ENCODE results near the gene MGME1.

Gene MGME1

GRCh38 chr20:18003897-18004296 lies 35.1 kb downstream of the MGME1 start:
- Histone ChIP-seq H3K4me3 (ENCODE audit: control insufficient read depth in 1 of 7, extremely low read depth in 1 of 7, insufficient read depth in 4 of 7, low read depth in 2 of 7, low read length in 6 of 7) (no peak overlapping the region), H3K27ac (ENCODE audit: insufficient read depth in 1 of 2, low read depth in 1 of 2, low read length in 2 of 2, poor library complexity in 1 of 2, severe bottlenecking in 2 of 2) (no peak overlapping the region), H3K9me3 (ENCODE audit: control extremely low read depth in 1 of 5, control insufficient read depth in 4 of 5, insufficient read depth in 2 of 5, low read depth in 1 of 5, low read length in 4 of 5) (no peaks in the 10 kb centered on the region), H3K36me3 (ENCODE audit: control insufficient read depth in 4 of 4, insufficient read depth in 4 of 4, low read length in 3 of 4) (no peaks in the 10 kb centered on the region), H3K4me1 (ENCODE audit: control extremely low read depth in 1 of 4, control insufficient read depth in 4 of 4, insufficient read depth in 4 of 4, low read length in 3 of 4) (no peaks in the 10 kb centered on the region), H3K27me3 (replicated peaks in 2 of 5; ENCODE audit: control insufficient read depth in 4 of 5, insufficient read depth in 5 of 5, low read length in 4 of 5) (no peaks in the 10 kb centered on the region)
- ChIA-PET CTCF (interaction anchor here (1.4 kb wide), 1 partner anchor 14 kb away, joined by 6 read pairs; no protein-coding TSS in a partner anchor), POLR2A (no interaction called here)
- peak in 1 of 3 donors; percentile 6 for DNase-seq
- 92% methylated on average over 5 of the region's 5 CpGs for WGBS (ENCODE audit: insufficient coverage)

GRCh38 chr20:18004384-18005031 lies 35.7 kb downstream of the MGME1 start:
- POLR2A ChIA-PET, result no interaction called here
- H3K9me3 ChIP-seq (ENCODE audit: control extremely low read depth in 1 of 5, control insufficient read depth in 4 of 5, insufficient read depth in 2 of 5, low read depth in 1 of 5, low read length in 4 of 5), result no peaks in the 10 kb centered on the region
- no peak overlapping the region for H3K27ac ChIP-seq (ENCODE audit: insufficient read depth in 1 of 2, low read depth in 1 of 2, low read length in 2 of 2, poor library complexity in 1 of 2, severe bottlenecking in 2 of 2)
- no peaks in the 10 kb centered on the region for H3K4me1 ChIP-seq (ENCODE audit: control extremely low read depth in 1 of 4, control insufficient read depth in 4 of 4, insufficient read depth in 4 of 4, low read length in 3 of 4)
- no peaks in the 10 kb centered on the region for H3K27me3 ChIP-seq (replicated peaks in 2 of 5; ENCODE audit: control insufficient read depth in 4 of 5, insufficient read depth in 5 of 5, low read length in 4 of 5)
- CTCF ChIA-PET, result interaction anchor here (1.4 kb wide), 1 partner anchor 14 kb away, joined by 6 read pairs; no protein-coding TSS in a partner anchor
- no peak for DNase-seq
- H3K36me3 ChIP-seq (ENCODE audit: control insufficient read depth in 4 of 4, insufficient read depth in 4 of 4, low read length in 3 of 4), result no peaks in the 10 kb centered on the region
- 99% methylated on average over 8 of the region's 8 CpGs for WGBS (ENCODE audit: insufficient coverage)
- no peak overlapping the region for H3K4me3 ChIP-seq (ENCODE audit: control insufficient read depth in 1 of 7, extremely low read depth in 1 of 7, insufficient read depth in 4 of 7, low read depth in 2 of 7, low read length in 6 of 7)

GRCh38 chr20:18005170-18005989 lies 36.6 kb downstream of the MGME1 start:
- ChIA-PET CTCF (interaction anchor here (0.8 kb wide), 1 partner anchor 9 kb away, joined by 3 read pairs; no protein-coding TSS in a partner anchor), POLR2A (no interaction called here)
- no peaks in the 10 kb centered on the region for H3K4me1 ChIP-seq (ENCODE audit: control extremely low read depth in 1 of 4, control insufficient read depth in 4 of 4, insufficient read depth in 4 of 4, low read length in 3 of 4)
- H3K36me3 ChIP-seq (ENCODE audit: control insufficient read depth in 4 of 4, insufficient read depth in 4 of 4, low read length in 3 of 4), result no peaks in the 10 kb centered on the region
- no peak overlapping the region for H3K27ac ChIP-seq (ENCODE audit: insufficient read depth in 1 of 2, low read depth in 1 of 2, low read length in 2 of 2, poor library complexity in 1 of 2, severe bottlenecking in 2 of 2)
- no peaks in the 10 kb centered on the region for H3K9me3 ChIP-seq (ENCODE audit: control extremely low read depth in 1 of 5, control insufficient read depth in 4 of 5, insufficient read depth in 2 of 5, low read depth in 1 of 5, low read length in 4 of 5)
- DNase-seq, result no peak
- WGBS (ENCODE audit: insufficient coverage), result 93% methylated on average over 20 of the region's 21 CpGs
- no peak overlapping the region for H3K4me3 ChIP-seq (ENCODE audit: control insufficient read depth in 1 of 7, extremely low read depth in 1 of 7, insufficient read depth in 4 of 7, low read depth in 2 of 7, low read length in 6 of 7)
- no peaks in the 10 kb centered on the region for H3K27me3 ChIP-seq (replicated peaks in 2 of 5; ENCODE audit: control insufficient read depth in 4 of 5, insufficient read depth in 5 of 5, low read length in 4 of 5)

- no peaks in the 10 kb centered on the region for H3K4me1 ChIP-seq (ENCODE audit: control extremely low read depth in 1 of 4, control insufficient read depth in 4 of 4, insufficient read depth in 4 of 4, low read length in 3 of 4)
- ChIA-PET POLR2A (no interaction called here), CTCF (interaction anchor here (0.8 kb wide), 1 partner anchor 10 kb away, joined by 3 read pairs; no protein-coding TSS in a partner anchor)
- H3K4me3 ChIP-seq (ENCODE audit: control insufficient read depth in 1 of 7, extremely low read depth in 1 of 7, insufficient read depth in 4 of 7, low read depth in 2 of 7, low read length in 6 of 7), result no peak overlapping the region
- DNase-seq, result no peak
- H3K36me3 ChIP-seq (ENCODE audit: control insufficient read depth in 4 of 4, insufficient read depth in 4 of 4, low read length in 3 of 4), result no peaks in the 10 kb centered on the region
- no peaks in the 10 kb centered on the region for H3K9me3 ChIP-seq (ENCODE audit: control extremely low read depth in 1 of 5, control insufficient read depth in 4 of 5, insufficient read depth in 2 of 5, low read depth in 1 of 5, low read length in 4 of 5)
- H3K27me3 ChIP-seq (replicated peaks in 2 of 5; ENCODE audit: control insufficient read depth in 4 of 5, insufficient read depth in 5 of 5, low read length in 4 of 5), result no peaks in the 10 kb centered on the region
- WGBS (ENCODE audit: insufficient coverage), result 94% methylated on average over 4 of the region's 6 CpGs
- H3K27ac ChIP-seq (ENCODE audit: insufficient read depth in 1 of 2, low read depth in 1 of 2, low read length in 2 of 2, poor library complexity in 1 of 2, severe bottlenecking in 2 of 2), result no peak overlapping the region
Measured at GRCh38 chr20:18005990-18006364, 37.2 kb downstream of the MGME1 start.

- H3K9me3 ChIP-seq (ENCODE audit: control extremely low read depth in 1 of 5, control insufficient read depth in 4 of 5, insufficient read depth in 2 of 5, low read depth in 1 of 5, low read length in 4 of 5), result no peaks in the 10 kb centered on the region
- H3K27ac ChIP-seq (ENCODE audit: insufficient read depth in 1 of 2, low read depth in 1 of 2, low read length in 2 of 2, poor library complexity in 1 of 2, severe bottlenecking in 2 of 2), result no peak overlapping the region
- H3K4me3 ChIP-seq (ENCODE audit: control insufficient read depth in 1 of 7, extremely low read depth in 1 of 7, insufficient read depth in 4 of 7, low read depth in 2 of 7, low read length in 6 of 7), result no peak overlapping the region
- no peaks in the 10 kb centered on the region for H3K27me3 ChIP-seq (replicated peaks in 2 of 5; ENCODE audit: control insufficient read depth in 4 of 5, insufficient read depth in 5 of 5, low read length in 4 of 5)
- no peaks in the 10 kb centered on the region for H3K4me1 ChIP-seq (ENCODE audit: control extremely low read depth in 1 of 4, control insufficient read depth in 4 of 4, insufficient read depth in 4 of 4, low read length in 3 of 4)
- CTCF ChIA-PET, result no interaction called here
- no peak for DNase-seq
- POLR2A ChIA-PET, result no interaction called here
- no peaks in the 10 kb centered on the region for H3K36me3 ChIP-seq (ENCODE audit: control insufficient read depth in 4 of 4, insufficient read depth in 4 of 4, low read length in 3 of 4)
- WGBS (ENCODE audit: insufficient coverage), result 100% methylated on average over 2 of the region's 7 CpGs
Measured at GRCh38 chr20:18006684-18007083, 37.9 kb downstream of the MGME1 start.

- CTCF ChIA-PET, result interaction anchor here (1.0 to 1.8 kb wide), 2 partner anchors 11 to 29 kb away, joined by 3 to 5 read pairs; no protein-coding TSS in a partner anchor
Measured at GRCh38 chr20:18007534-18008292, 38.9 kb downstream of the MGME1 start.

More at GRCh38 chr20:18007534-18008292, 38.9 kb downstream of the MGME1 start:
- no peak for DNase-seq
- 91% methylated on average over 16 of the region's 19 CpGs for WGBS (ENCODE audit: insufficient coverage)
- no peak overlapping the region for H3K27ac ChIP-seq (ENCODE audit: insufficient read depth in 1 of 2, low read depth in 1 of 2, low read length in 2 of 2, poor library complexity in 1 of 2, severe bottlenecking in 2 of 2)
- no peaks in the 10 kb centered on the region for H3K9me3 ChIP-seq (ENCODE audit: control extremely low read depth in 1 of 5, control insufficient read depth in 4 of 5, insufficient read depth in 2 of 5, low read depth in 1 of 5, low read length in 4 of 5)
- no peaks in the 10 kb centered on the region for H3K27me3 ChIP-seq (replicated peaks in 2 of 5; ENCODE audit: control insufficient read depth in 4 of 5, insufficient read depth in 5 of 5, low read length in 4 of 5)
- no peak overlapping the region for H3K4me3 ChIP-seq (ENCODE audit: control insufficient read depth in 1 of 7, extremely low read depth in 1 of 7, insufficient read depth in 4 of 7, low read depth in 2 of 7, low read length in 6 of 7)
- POLR2A ChIA-PET, result no interaction called here
- no peaks in the 10 kb centered on the region for H3K36me3 ChIP-seq (ENCODE audit: control insufficient read depth in 4 of 4, insufficient read depth in 4 of 4, low read length in 3 of 4)
- H3K4me1 ChIP-seq (ENCODE audit: control extremely low read depth in 1 of 4, control insufficient read depth in 4 of 4, insufficient read depth in 4 of 4, low read length in 3 of 4), result no peaks in the 10 kb centered on the region

Data from common myeloid progenitor, CD34-positive (primary cell).